Measurements from ENCODE around the gene SPAG17. TPM values are rescaled to one million over a fixed set of nuclear protein-coding genes. Genes with fewer than 3 reads are reported as not detected.

Gene SPAG17
- total and polyA plus RNA-seq, 2 experiments from 2014 or later = 0.42 to 1.2 TPM

DNA sequence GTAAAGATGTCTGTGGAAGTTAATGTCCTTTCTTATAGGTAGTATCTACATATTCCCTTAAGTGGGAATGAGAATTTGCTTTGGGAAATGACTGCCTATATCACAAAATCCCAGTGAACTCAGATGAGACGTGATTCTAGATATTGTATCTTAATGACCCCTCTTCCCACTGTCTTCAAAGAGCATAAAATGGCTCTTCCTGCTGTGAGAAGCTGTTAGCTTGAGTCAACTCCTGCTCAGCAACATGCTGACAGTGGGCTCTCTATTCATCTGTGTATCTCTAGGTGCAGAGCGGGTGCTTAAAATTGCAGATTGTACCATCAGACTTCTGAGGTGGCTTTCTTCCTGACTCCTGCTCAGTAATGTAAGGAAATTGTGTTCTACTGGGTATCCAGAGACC is 100.6 kb downstream of the SPAG17 start:
- Histone ChIP-seq H3K9me3 (ENCODE audit: low read depth) (no peaks in the 10 kb centered on the region), H3K27me3 (no peaks in the 10 kb centered on the region), H3K27ac (no peak overlapping the region), H3K36me3 (no peaks in the 10 kb centered on the region), H3K4me1 (ENCODE audit: low read depth) (no peaks in the 10 kb centered on the region), H3K4me3 (no peak overlapping the region)
- TF ChIP-seq, protein P1, sequence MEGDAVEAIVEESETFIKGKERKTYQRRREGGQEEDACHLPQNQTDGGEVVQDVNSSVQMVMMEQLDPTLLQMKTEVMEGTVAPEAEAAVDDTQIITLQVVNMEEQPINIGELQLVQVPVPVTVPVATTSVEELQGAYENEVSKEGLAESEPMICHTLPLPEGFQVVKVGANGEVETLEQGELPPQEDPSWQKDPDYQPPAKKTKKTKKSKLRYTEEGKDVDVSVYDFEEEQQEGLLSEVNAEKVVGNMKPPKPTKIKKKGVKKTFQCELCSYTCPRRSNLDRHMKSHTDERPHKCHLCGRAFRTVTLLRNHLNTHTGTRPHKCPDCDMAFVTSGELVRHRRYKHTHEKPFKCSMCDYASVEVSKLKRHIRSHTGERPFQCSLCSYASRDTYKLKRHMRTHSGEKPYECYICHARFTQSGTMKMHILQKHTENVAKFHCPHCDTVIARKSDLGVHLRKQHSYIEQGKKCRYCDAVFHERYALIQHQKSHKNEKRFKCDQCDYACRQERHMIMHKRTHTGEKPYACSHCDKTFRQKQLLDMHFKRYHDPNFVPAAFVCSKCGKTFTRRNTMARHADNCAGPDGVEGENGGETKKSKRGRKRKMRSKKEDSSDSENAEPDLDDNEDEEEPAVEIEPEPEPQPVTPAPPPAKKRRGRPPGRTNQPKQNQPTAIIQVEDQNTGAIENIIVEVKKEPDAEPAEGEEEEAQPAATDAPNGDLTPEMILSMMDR (IDR thresholded peaks at IDR 0.05; ENCODE audit: low read depth, low read length) = no peak
- no peak for DNase-seq (ENCODE audit: low read depth in 1 of 2, low spot score in 1 of 2)

DNA sequence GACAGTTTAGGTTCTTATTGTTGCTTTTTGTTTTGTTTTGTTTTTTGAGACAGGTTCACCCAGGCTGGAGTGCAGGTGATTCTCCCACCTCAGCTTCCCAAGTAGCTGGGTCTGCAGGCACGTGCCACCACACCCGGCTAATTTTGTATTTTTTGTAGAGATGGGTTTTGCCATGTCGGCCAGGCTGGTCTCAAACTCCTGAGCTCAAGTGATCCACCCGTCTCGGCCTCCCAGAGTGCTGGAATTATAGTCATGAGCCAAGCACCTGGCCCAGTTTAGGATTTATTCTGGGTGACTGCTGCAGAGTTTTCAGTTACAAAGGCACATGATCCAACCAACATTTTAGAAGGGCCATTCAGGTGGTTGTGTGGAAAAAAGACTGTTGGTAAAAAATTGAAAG is 102.0 kb downstream of the SPAG17 start:
- H3K36me3 ChIP-seq = no peaks in the 10 kb centered on the region
- H3K27ac ChIP-seq = no peak overlapping the region
- no peaks in the 10 kb centered on the region for H3K9me3 ChIP-seq (ENCODE audit: low read depth)
- DNase-seq (ENCODE audit: low read depth in 1 of 2, low spot score in 1 of 2) = no peak
- H3K27me3 ChIP-seq = no peaks in the 10 kb centered on the region
- no peak overlapping the region for H3K4me3 ChIP-seq
- TF ChIP-seq, protein P1 (IDR thresholded peaks at IDR 0.05; ENCODE audit: low read depth, low read length) = no peak
- no peaks in the 10 kb centered on the region for H3K4me1 ChIP-seq (ENCODE audit: low read depth)

DNA sequence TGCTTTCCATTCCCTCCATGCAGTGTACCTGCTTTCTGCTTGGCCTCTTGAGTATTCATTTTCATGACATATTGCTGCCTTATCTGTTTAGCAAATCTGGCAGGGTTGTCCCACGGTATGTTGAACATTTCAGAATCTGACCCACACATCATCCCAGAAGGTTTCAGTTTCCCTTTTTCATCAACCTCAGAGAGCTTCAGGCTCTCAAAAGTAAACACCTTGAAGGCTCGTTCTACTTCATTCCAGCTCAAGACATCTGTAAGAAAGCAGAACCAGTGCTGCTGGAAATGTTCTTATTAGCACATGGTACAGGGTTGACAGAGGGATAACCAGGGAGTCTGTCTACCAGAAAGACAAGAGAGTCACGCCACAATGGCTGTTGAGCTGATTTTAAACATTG is 103.6 kb downstream of the SPAG17 start:
- no peak for DNase-seq (ENCODE audit: low read depth in 1 of 2, low spot score in 1 of 2)
- Histone ChIP-seq H3K4me3 (no peak overlapping the region), H3K27ac (no peak overlapping the region), H3K27me3 (no peaks in the 10 kb centered on the region), H3K9me3 (ENCODE audit: low read depth) (no peaks in the 10 kb centered on the region), H3K4me1 (ENCODE audit: low read depth) (no peaks in the 10 kb centered on the region), H3K36me3 (no peaks in the 10 kb centered on the region)
- TF ChIP-seq, protein P1 (IDR thresholded peaks at IDR 0.05; ENCODE audit: low read depth, low read length) = no peak

DNA sequence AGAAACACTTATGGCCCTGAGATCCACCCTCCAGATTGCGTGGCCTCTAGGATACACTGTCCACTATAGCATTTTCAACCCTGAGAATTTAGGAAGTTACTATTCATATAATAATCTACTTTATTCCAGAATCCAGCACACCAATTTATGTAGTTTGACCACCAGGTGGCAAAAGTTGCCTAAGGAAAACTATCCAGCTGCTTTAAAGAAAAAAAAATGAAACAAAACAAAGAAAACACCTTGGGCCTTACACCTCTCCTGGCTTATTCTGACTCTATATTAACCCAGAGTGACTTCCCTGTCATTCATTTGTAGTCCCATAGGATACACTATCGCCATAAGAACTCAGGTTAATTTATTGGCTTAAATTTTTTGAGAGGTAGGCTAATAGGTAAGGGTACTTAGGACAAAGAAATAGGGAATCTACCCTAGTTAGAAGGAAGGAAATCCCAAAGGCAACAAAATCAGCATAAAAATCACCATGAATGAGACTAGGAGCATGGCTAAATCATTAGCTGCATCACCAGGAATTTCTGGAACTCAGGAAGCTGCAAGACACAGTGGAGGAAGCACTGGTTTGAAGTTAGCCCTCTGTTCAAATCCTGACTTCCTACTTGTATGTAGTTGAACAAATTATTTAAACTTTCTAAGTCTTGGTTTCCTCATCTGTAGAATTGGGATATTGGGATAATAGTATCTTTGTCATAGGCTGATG is 107.5 kb downstream of the SPAG17 start:
- Histone ChIP-seq H3K27ac (no peak overlapping the region), H3K36me3 (no peaks in the 10 kb centered on the region), H3K4me1 (ENCODE audit: low read depth) (peaks cover 7% of the 10 kb centered on the region), H3K9me3 (ENCODE audit: low read depth) (no peaks in the 10 kb centered on the region), H3K4me3 (no peak overlapping the region), H3K27me3 (no peaks in the 10 kb centered on the region)
- TF ChIP-seq, protein P1 (IDR thresholded peaks at IDR 0.05; ENCODE audit: low read depth, low read length) = peak; percentile 55
- peak; percentile 30 to 63 for DNase-seq (ENCODE audit: low read depth in 1 of 2, low spot score in 1 of 2)

DNA sequence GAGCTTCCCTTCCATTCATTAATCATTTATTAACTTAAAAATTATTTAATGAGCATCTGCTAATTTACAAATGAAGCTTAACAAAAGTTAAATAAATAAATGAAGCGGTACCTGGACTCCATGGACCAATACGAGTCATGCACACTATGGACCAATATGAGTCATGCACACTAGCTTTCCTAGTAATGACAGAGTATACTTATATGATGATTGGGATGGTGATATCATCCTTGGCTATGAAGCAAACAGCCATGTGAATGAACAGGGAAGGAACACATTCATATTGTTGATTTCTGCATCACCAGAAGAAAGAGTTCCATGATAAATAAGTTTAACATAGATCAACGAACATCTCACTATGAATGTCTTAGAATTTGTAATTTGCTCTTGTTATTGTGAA is 109.9 kb downstream of the SPAG17 start:
- no peak overlapping the region for H3K4me3 ChIP-seq
- H3K27me3 ChIP-seq = no peaks in the 10 kb centered on the region
- no peaks in the 10 kb centered on the region for H3K9me3 ChIP-seq (ENCODE audit: low read depth)
- peak in 1 of 2 donors; percentile 1 for DNase-seq (ENCODE audit: low read depth in 1 of 2, low spot score in 1 of 2)
- TF ChIP-seq, protein P1 (IDR thresholded peaks at IDR 0.05; ENCODE audit: low read depth, low read length) = no peak
- H3K27ac ChIP-seq = no peak overlapping the region
- no peaks in the 10 kb centered on the region for H3K36me3 ChIP-seq
- peaks cover 7% of the 10 kb centered on the region for H3K4me1 ChIP-seq (ENCODE audit: low read depth)
